PC-9 (cell line): ENCODE data around the gene CRYBG1.

Source experiments
- CTCF ChIP-seq: fragments of 200-600 bp; sonication (generic); conservative IDR thresholded peaks from 2 replicates; pipeline ENCODE4 v1.6.1; 2017; ENCODE audit warnings: mixed run types, antibody characterized with exemption, mild to moderate bottlenecking, moderate library complexity
- EZH2 ChIP-seq: fragments of 200-600 bp; sonication (generic); IDR thresholded peaks from 2 replicates; pipeline ENCODE4 v1.8.0; 2017; ENCODE audit warnings: antibody characterized with exemption, low read depth

- no peak for TF ChIP-seq CTCF
- TF ChIP-seq EZH2: no peak
Observed at GRCh38 chr6:106458021-106458986, 97.8 kb downstream of the CRYBG1 start.
